GM19467 (cell line): ENCODE results near the gene RNF217.
"Not testable (repeated sequence)": the region's sequence is repeated elsewhere in the genome, so short reads cannot be mapped to it uniquely, and the experiment has no call there.

Experiments
- ATAC-seq: cut with Tn5 transposase; IDR thresholded peaks from one replicate; pipeline ENCODE4 v1.9.1; 2021; ENCODE audit warnings: mild to moderate bottlenecking, moderate library complexity; ENCODE audit not compliant: unreplicated experiment

Gene RNF217

GRCh38 chr6:124962639-124963415, 590 bp downstream of the RNF217 start:
- ATAC-seq, result peak; percentile 35

- ATAC-seq, result no peak
Observed at GRCh38 chr6:124963416-124963785, 1.2 kb downstream of the RNF217 start.

GRCh38 chr6:124963831-124964763, 1.9 kb downstream of the RNF217 start:
- no peak for ATAC-seq

GRCh38 chr6:124964764-124965105, 2.5 kb downstream of the RNF217 start:
- ATAC-seq, result no peak

GRCh38 chr6:124965424-124965850, 3.2 kb downstream of the RNF217 start:
- ATAC-seq, result not testable (repeated sequence)

- ATAC-seq, result no peak
Observed at GRCh38 chr6:124967444-124967843, 5.2 kb downstream of the RNF217 start.

GRCh38 chr6:124968401-124968800, 6.2 kb downstream of the RNF217 start:
- no peak for ATAC-seq

GRCh38 chr6:124970243-124970642, 8.0 kb downstream of the RNF217 start:
- ATAC-seq, result no peak

GRCh38 chr6:124970763-124971162, 8.5 kb downstream of the RNF217 start:
- ATAC-seq, result no peak

GRCh38 chr6:124973780-124974179, 11.5 kb downstream of the RNF217 start:
- ATAC-seq, result no peak

GRCh38 chr6:124974771-124975377, 12.6 kb downstream of the RNF217 start:
- ATAC-seq, result no peak

- ATAC-seq, result no peak
Observed at GRCh38 chr6:124977067-124977908, 15.1 kb downstream of the RNF217 start.

- no peak for ATAC-seq
Observed at GRCh38 chr6:124978451-124979293, 16.4 kb downstream of the RNF217 start.

- ATAC-seq, result no peak
Observed at GRCh38 chr6:124979294-124979678, 17.0 kb downstream of the RNF217 start.

GRCh38 chr6:124982669-124983068, 20.4 kb downstream of the RNF217 start:
- no peak for ATAC-seq

- ATAC-seq, result peak; percentile 56
Observed at GRCh38 chr6:124983383-124984083, 21.3 kb downstream of the RNF217 start.

GRCh38 chr6:124984668-124985338, 22.6 kb downstream of the RNF217 start:
- no peak for ATAC-seq

- no peak for ATAC-seq
Observed at GRCh38 chr6:124986164-124986563, 23.9 kb downstream of the RNF217 start.

- no peak for ATAC-seq
Observed at GRCh38 chr6:124987291-124987690, 25.1 kb downstream of the RNF217 start.
